GM23248 (cell line): ENCODE results near the gene NOTCH1. TPM values are rescaled to one million over a fixed set of nuclear protein-coding genes. Genes with fewer than 3 reads are reported as not detected.

Source experiments
- DNase-seq: peaks from one replicate; pipeline ENCODE4 v3.0.0-alpha.2; 2015
- H2AFZ ChIP-seq: fragments of 200-600 bp; sonication (generic); 2 replicates; pipeline ENCODE4 v1.6.1; 2016; ENCODE audit warnings: antibody characterized with exemption
- H3F3A ChIP-seq: fragments of 200-600 bp; sonication (generic); 2 replicates; pipeline ENCODE4 v1.6.1; 2016; ENCODE audit warnings: mild to moderate bottlenecking, antibody characterized with exemption, mixed run types; ENCODE audit not compliant: insufficient read depth
- H3K27ac ChIP-seq: fragments of 200-600 bp; sonication (generic); 2 replicates; pipeline ENCODE4 v1.5.1; 2016; ENCODE audit warnings: mild to moderate bottlenecking
- H3K27me3 ChIP-seq: fragments of 200-600 bp; sonication (generic); replicated peaks from 2 replicates; pipeline ENCODE4 v1.6.1; 2016; ENCODE audit warnings: mild to moderate bottlenecking; ENCODE audit not compliant: insufficient read depth
- H3K36me3 ChIP-seq: fragments of 200-600 bp; sonication (generic); 2 replicates; pipeline ENCODE4 v1.6.1; 2016; ENCODE audit warnings: low read depth, mild to moderate bottlenecking
- H3K4me1 ChIP-seq: fragments of 200-600 bp; sonication (generic); 2 replicates; pipeline ENCODE4 v1.6.1; 2016; ENCODE audit warnings: mild to moderate bottlenecking; ENCODE audit not compliant: insufficient read depth
- H3K4me2 ChIP-seq: fragments of 200-600 bp; sonication (generic); one replicate; pipeline ENCODE4 v1.6.1; 2016; ENCODE audit warnings: mild to moderate bottlenecking; ENCODE audit not compliant: unreplicated experiment
- H3K4me3 ChIP-seq: fragments of 200-600 bp; sonication (generic); 2 replicates; pipeline ENCODE4 v1.5.1; 2016; ENCODE audit warnings: mild to moderate bottlenecking
- H3K79me2 ChIP-seq: fragments of 200-600 bp; sonication (generic); 2 replicates; pipeline ENCODE4 v1.6.1; 2016; ENCODE audit warnings: mild to moderate bottlenecking; ENCODE audit not compliant: insufficient read depth
- H3K9ac ChIP-seq: fragments of 200-600 bp; sonication (generic); 2 replicates; pipeline ENCODE4 v1.6.1; 2016; ENCODE audit warnings: mild to moderate bottlenecking
- H3K9me2 ChIP-seq: fragments of 200-600 bp; sonication (generic); 2 replicates; pipeline ENCODE4 v1.6.1; 2016; ENCODE audit warnings: mixed run types, mild to moderate bottlenecking, moderate library complexity; ENCODE audit not compliant: insufficient read depth
- H3K9me3 ChIP-seq: fragments of 200-600 bp; sonication (generic); one replicate; pipeline ENCODE4 v1.6.1; 2017; ENCODE audit warnings: low read depth
- H4K20me1 ChIP-seq: fragments of 200-600 bp; sonication (generic); 2 replicates; pipeline ENCODE4 v1.6.0; 2016; ENCODE audit not compliant: insufficient read depth
- EZH2 ChIP-seq: fragments of 200-600 bp; sonication (generic); IDR thresholded peaks from 2 replicates; pipeline ENCODE4 v1.6.1; 2018; ENCODE audit warnings: antibody characterized with exemption, mild to moderate bottlenecking; ENCODE audit not compliant: insufficient read depth, poor library complexity, severe bottlenecking
- EZH2phosphoT487 ChIP-seq: fragments of 200-600 bp; sonication (generic); IDR thresholded peaks from 2 replicates; pipeline ENCODE4 v1.6.1; 2018; ENCODE audit warnings: antibody characterized with exemption, moderate library complexity, mild to moderate bottlenecking, low read depth; ENCODE audit not compliant: insufficient read depth
- WGBS, 2 experiments: methylation state at CpG; one replicate each; pipeline ENCODE4 v1.1.6; 2015 to 2017; ENCODE audit warnings: low lambda C conversion rate in 2 of 2, low coverage in 1 of 2; ENCODE audit errors: missing lambda C conversion rate in 2 of 2; 5-methylcytosine and 5-hydroxymethylcytosine counted together
- in situ Hi-C: fragments of 300-500 bp; cut with MboI; formaldehyde crosslinking; loops from 2 replicates; pipeline ENCODE4 v1.15.0; 2020
- polyA plus RNA-seq: library from polyadenylated mRNA; unstranded; fragments of >200 nt; fragmentation: Nextera tagmentation; extraction: Ambion mirVana; gene quantifications from 2 replicates; pipeline ENCODE4 v1.2.1, GENCODE V29; 2016
- total RNA-seq: library from RNA; depleted of rRNA; stranded (reverse); fragments of >200 nt; shearing (Covaris generic); gene quantifications from 2 replicates; pipeline ENCODE4 v1.2.3, GENCODE V29; 2014

Gene NOTCH1
- total and polyA plus RNA-seq, 2 experiments from 2014 or later = 1.5 to 5.7 TPM

DNA sequence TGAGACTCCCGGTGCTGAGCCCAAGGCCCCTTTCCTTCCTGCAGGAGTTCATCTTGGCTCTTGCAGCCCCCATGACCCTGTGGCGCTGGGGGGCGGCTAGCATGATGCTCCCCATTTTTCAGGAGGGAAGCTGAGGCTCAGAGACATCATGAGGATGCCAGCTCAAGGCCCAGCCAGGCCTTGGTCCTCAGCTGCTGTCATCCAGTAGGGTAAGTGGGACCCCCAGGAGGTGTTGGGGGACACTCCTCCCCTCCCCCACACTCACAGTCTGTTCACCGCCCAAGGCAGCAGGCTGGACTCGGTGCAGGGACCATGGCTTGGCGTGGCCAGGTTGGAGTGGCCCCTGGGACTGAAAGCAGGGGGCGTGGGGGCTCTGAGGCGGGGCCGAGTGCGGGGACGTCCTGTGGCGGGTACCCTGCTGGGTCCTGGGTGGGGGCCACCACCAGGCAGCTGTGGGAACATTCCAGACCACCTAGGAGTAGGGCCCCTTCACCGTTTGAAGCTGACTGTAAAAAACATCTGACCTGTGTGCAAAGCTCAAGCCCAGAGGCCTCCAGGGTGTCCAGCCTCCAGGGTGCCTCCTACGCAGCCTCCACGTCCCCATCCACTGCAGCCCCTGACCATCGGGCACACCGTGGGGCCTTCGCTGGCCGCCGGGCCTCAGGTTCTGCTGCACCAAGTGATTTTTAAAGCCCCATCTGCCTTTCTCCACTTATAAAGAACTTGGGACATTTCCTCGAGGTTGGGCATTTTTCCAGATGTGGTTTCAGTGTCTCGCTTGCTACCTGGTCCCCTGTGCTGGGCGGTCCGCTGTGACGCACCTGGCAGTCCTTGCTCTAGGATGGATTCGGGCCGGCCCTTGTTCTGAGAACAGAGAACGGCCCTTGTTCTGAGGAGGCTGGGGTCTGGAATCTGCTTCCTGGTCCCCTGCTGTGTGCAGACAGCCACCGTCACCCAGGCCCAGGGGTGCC, 3.4 kb upstream of the NOTCH1 start:
- H4K20me1 ChIP-seq = no peaks in the 10 kb centered on the region
- no peaks in the 10 kb centered on the region for H3K27me3 ChIP-seq
- 85 to 87% methylated on average over 24 to 29 of the region's 29 CpGs for WGBS, 2 experiments
- no peaks in the 10 kb centered on the region for H3K79me2 ChIP-seq
- DNase-seq = no peak
- in situ Hi-C loops = no loop called here
- H3K4me1 ChIP-seq = peaks cover 27% of the 10 kb centered on the region
- no peaks in the 10 kb centered on the region for H3K36me3 ChIP-seq
- no peak overlapping the region for H3K4me2 ChIP-seq
- peaks cover 8% of the 10 kb centered on the region for H3F3A ChIP-seq
- no peak overlapping the region for H2AFZ ChIP-seq
- TF ChIP-seq EZH2phosphoT487 (no peak), EZH2 (no peak)
- no peak overlapping the region for H3K9ac ChIP-seq
- no peak overlapping the region for H3K27ac ChIP-seq
- no peaks in the 10 kb centered on the region for H3K9me2 ChIP-seq
- no peak overlapping the region for H3K4me3 ChIP-seq
- no peaks in the 10 kb centered on the region for H3K9me3 ChIP-seq

DNA sequence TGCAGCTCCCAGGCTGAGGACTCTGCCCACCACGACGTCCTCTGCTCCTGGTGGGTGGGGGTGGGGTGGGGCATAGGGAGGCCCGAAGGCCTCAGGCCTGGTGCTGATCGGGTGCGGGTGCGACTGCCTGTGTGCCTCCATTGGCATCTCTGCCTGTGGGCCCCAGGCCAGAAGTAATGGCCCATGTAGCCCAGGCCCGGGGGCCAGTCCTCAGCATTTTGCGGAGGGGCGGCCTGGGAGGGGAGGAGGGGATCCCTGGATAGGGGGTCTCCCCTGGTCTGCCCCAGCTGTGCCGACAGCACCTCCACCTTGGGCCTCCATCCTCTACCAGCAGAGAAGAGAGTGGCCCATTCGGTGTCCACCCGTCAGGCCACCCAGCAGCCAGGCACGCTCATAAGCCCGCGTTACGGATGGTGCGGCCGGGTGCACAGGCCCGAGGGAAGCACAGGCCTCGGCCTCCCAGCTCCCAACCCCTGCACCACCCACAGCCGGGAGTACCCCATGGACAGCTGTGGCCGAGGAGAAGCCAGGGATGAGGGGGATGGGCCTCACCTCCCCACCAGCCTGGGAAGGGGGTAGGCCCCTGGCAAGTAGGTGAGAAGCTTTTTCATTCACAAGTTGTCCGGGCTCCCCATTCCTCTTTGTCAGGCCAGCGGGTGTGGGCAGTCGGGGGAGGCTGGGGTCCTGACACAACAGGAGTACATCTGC, 1.8 kb upstream of the NOTCH1 start:
- 72 to 75% methylated on average over 19 to 25 of the region's 25 CpGs for WGBS, 2 experiments
- no peak for DNase-seq
- Histone ChIP-seq H3K4me3 (no peak overlapping the region), H3K9me2 (no peaks in the 10 kb centered on the region), H4K20me1 (no peaks in the 10 kb centered on the region), H3K4me1 (peaks cover 24% of the 10 kb centered on the region), H3K36me3 (no peaks in the 10 kb centered on the region), H3K9ac (no peak overlapping the region), H3K9me3 (no peaks in the 10 kb centered on the region), H3K79me2 (no peaks in the 10 kb centered on the region), H3F3A (peaks cover 7% of the 10 kb centered on the region), H3K27ac (no peak overlapping the region), H2AFZ (no peak overlapping the region), H3K4me2 (no peak overlapping the region), H3K27me3 (no peaks in the 10 kb centered on the region)
- in situ Hi-C loops = no loop called here
- TF ChIP-seq EZH2 (no peak), EZH2phosphoT487 (no peak)

DNA sequence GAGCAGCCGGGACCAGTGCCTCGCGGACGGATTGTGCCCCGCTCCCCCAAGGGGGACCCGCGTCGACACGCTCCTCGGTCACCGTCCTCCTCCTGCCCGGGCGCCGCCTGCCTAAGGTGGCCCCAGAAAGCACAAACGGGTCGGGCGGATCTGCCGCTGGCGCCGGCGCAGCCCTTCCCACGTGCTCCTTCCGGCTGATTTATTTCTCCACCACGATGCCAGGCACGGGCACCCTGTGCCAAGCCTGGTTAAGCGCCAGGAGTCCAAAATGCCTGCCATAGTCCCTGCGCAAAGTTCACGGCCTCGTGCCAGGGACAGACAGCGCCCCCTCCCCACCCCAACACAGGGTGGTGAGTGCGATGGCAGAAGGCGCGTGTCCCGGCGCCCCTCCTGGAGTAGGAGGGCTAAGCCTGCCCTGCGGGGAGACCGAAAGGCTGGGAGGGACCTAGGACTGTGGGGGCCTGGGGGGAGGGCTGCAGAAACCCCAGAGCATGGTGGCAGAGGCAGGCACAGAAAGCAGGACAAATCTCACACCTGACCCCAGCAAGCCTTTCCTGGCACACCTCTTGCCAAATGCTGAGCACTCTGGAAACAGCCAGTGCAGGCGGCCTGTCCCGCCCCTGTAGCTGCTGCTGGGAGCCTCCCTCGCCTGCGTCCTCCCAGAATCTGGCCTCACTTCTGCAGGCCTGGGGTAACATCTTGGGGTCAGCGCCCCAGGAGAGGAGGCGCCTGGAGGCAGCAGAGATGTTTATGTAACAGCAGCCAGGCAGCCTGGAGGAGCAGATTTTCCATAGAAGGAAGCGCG, 1.1 kb upstream of the NOTCH1 start:
- H4K20me1 ChIP-seq = no peaks in the 10 kb centered on the region
- in situ Hi-C loops = no loop called here

DNA sequence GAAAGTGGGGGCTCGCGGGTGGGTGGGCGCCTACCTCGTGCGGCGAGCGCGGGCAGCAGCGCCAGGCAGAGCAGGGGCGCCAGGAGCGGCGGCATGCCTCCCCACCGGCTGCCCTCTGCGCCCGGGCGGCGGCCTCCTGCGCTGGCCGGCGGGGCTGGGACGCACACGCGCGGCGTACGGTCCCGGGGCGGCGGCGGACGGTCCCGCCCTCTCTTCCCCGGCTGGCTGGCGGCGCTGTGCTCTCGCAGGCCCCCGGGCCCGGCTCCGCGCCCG, 220 bp downstream of the NOTCH1 start:
- Histone ChIP-seq H3F3A (no peaks in the 10 kb centered on the region), H3K27me3 (no peaks in the 10 kb centered on the region), H3K9ac (peak overlapping the region; percentile 75), H3K27ac (no peak overlapping the region), H3K9me3 (no peaks in the 10 kb centered on the region), H3K36me3 (no peaks in the 10 kb centered on the region), H4K20me1 (no peaks in the 10 kb centered on the region), H3K79me2 (no peaks in the 10 kb centered on the region), H3K4me1 (peaks cover 6% of the 10 kb centered on the region; the same call in 1 of the 2 replicates), H3K9me2 (no peaks in the 10 kb centered on the region), H2AFZ (peak overlapping the region; percentile 77), H3K4me3 (peak overlapping the region; percentile 91), H3K4me2 (no peak overlapping the region)
- in situ Hi-C loops = no loop called here
- TF ChIP-seq EZH2phosphoT487 = no peak
- 0 to 1% methylated on average over 4 to 32 of the region's 41 CpGs for WGBS, 2 experiments
- no peak for DNase-seq

More for the DNA sequence above, 1.1 kb upstream of the NOTCH1 start:
- no peaks in the 10 kb centered on the region for H3K79me2 ChIP-seq
- H3K4me3 ChIP-seq = peak overlapping the region; percentile 73
- H3K4me1 ChIP-seq = peaks cover 17% of the 10 kb centered on the region
- H3K27me3 ChIP-seq = no peaks in the 10 kb centered on the region
- H3K36me3 ChIP-seq = no peaks in the 10 kb centered on the region
- no peak for TF ChIP-seq EZH2phosphoT487
- no peak for TF ChIP-seq EZH2
- H3K4me2 ChIP-seq = peak overlapping the region; percentile 77
- H2AFZ ChIP-seq = peak overlapping the region; percentile 70
- H3F3A ChIP-seq = no peaks in the 10 kb centered on the region
- 10 to 12% methylated on average over 38 to 43 of the region's 45 CpGs for WGBS, 2 experiments
- no peaks in the 10 kb centered on the region for H3K9me2 ChIP-seq
- H3K27ac ChIP-seq = peak overlapping the region; percentile 45; the same call in 1 of the 2 replicates
- H3K9ac ChIP-seq = peak overlapping the region; percentile 72
- DNase-seq = peak; percentile 62
- no peaks in the 10 kb centered on the region for H3K9me3 ChIP-seq
